ENCODE results near the gene C1orf198.
A peak's percentile ranks its signal among the peaks of the same experiment; 100 is the strongest.

Gene C1orf198
- 5.3 to 10.4 reads per million in 2 donors for total RNA-seq

- peak; percentile 79 for DNase-seq
Observed at GRCh38 chr1:230867903-230868735, at the start of gene C1orf198. C1orf198 (minus strand) TSS chr1:230868521; CDS start chr1:230868512, 9 bp downstream.

GRCh38 chr1:230917284-230918135 lies 49.2 kb upstream of the C1orf198 start:
- DNase-seq = peak; percentile 72

- no peak for DNase-seq
Observed at GRCh38 chr1:230916587-230917283, 48.4 kb upstream of the C1orf198 start.

GRCh38 chr1:230915078-230915477 lies 46.8 kb upstream of the C1orf198 start:
- DNase-seq = no peak

GRCh38 chr1:230913496-230913895 lies 45.2 kb upstream of the C1orf198 start:
- DNase-seq = no peak

- no peak for DNase-seq
Observed at GRCh38 chr1:230910755-230911117, 42.4 kb upstream of the C1orf198 start.

- DNase-seq = no peak
Observed at GRCh38 chr1:230909974-230910754, 41.8 kb upstream of the C1orf198 start.

GRCh38 chr1:230907472-230908205 lies 39.3 kb upstream of the C1orf198 start:
- DNase-seq = no peak

GRCh38 chr1:230906226-230906625 lies 37.9 kb upstream of the C1orf198 start:
- no peak for DNase-seq

GRCh38 chr1:230905733-230906132 lies 37.4 kb upstream of the C1orf198 start:
- DNase-seq = no peak

GRCh38 chr1:230902349-230902923 lies 34.1 kb upstream of the C1orf198 start:
- no peak for DNase-seq

GRCh38 chr1:230901671-230902070 lies 33.4 kb upstream of the C1orf198 start:
- no peak for DNase-seq

- no peak for DNase-seq
Observed at GRCh38 chr1:230900984-230901383, 32.7 kb upstream of the C1orf198 start.

GRCh38 chr1:230899841-230900251 lies 31.5 kb upstream of the C1orf198 start:
- no peak for DNase-seq

- no peak for DNase-seq
Observed at GRCh38 chr1:230898748-230899147, 30.4 kb upstream of the C1orf198 start.

GRCh38 chr1:230898144-230898543 lies 29.8 kb upstream of the C1orf198 start:
- DNase-seq = no peak

- no peak for DNase-seq
Observed at GRCh38 chr1:230896779-230897178, 28.5 kb upstream of the C1orf198 start.

GRCh38 chr1:230895452-230895851 lies 27.1 kb upstream of the C1orf198 start:
- no peak for DNase-seq

GRCh38 chr1:230894664-230895063 lies 26.3 kb upstream of the C1orf198 start:
- DNase-seq = no peak

- DNase-seq = no peak
Observed at GRCh38 chr1:230894032-230894431, 25.7 kb upstream of the C1orf198 start.

GRCh38 chr1:230892018-230892491 lies 23.7 kb upstream of the C1orf198 start:
- DNase-seq = no peak

Measured in T-helper 9 cell (primary cell).